Measurements from ENCODE around the gene UBFD1.
"Not testable (repeated sequence)": the region's sequence is repeated elsewhere in the genome, so short reads cannot be mapped to it uniquely, and the experiment has no call there.

UBFD1 gene

GRCh38 chr16:23556881-23557778 is at the start of gene UBFD1, which contains the start of gene EARS2:
Gene UBFD1 (plus strand): TSS chr16:23557727. CDS start chr16:23557743, 16 bp downstream.
Gene EARS2 (minus strand): TSS chr16:23557350. CDS start chr16:23557343, 7 bp downstream.
- peak; percentile 96 for DNase-seq

- DNase-seq, result no peak
These were observed 48.7 kb upstream of the UBFD1 start for GRCh38 chr16:23508589-23509440.

- DNase-seq, result no peak
These were observed 48.1 kb upstream of the UBFD1 start for GRCh38 chr16:23509441-23509754.

- DNase-seq, result peak in 1 of 2 donors; percentile 42
These were observed 47.8 kb upstream of the UBFD1 start for GRCh38 chr16:23509782-23510163.

- peak; percentile 79 to 81 for DNase-seq
These were observed 47.2 kb upstream of the UBFD1 start, which contains the start of gene GGA2 for GRCh38 chr16:23510164-23510914. Gene GGA2 (minus strand): TSS chr16:23510494. CDS start chr16:23510411, 83 bp downstream.

- not testable (repeated sequence) for DNase-seq
These were observed 46.6 kb upstream of the UBFD1 start for GRCh38 chr16:23510915-23511270.

- DNase-seq, result no peak
These were observed 45.8 kb upstream of the UBFD1 start for GRCh38 chr16:23511731-23512130.

GRCh38 chr16:23512168-23512695 is 45.3 kb upstream of the UBFD1 start:
- DNase-seq, result no peak

GRCh38 chr16:23514381-23515152 is 43.0 kb upstream of the UBFD1 start:
- DNase-seq, result peak in 1 of 2 donors; percentile 57

- no peak for DNase-seq
These were observed 41.6 kb upstream of the UBFD1 start for GRCh38 chr16:23515881-23516280.

GRCh38 chr16:23516366-23517137 is 41.0 kb upstream of the UBFD1 start:
- DNase-seq, result peak in 1 of 2 donors; percentile 75

- peak in 1 of 2 donors; percentile 55 for DNase-seq
These were observed 39.1 kb upstream of the UBFD1 start for GRCh38 chr16:23518435-23518891.

- DNase-seq, result no peak
These were observed 38.2 kb upstream of the UBFD1 start for GRCh38 chr16:23519282-23519681.

GRCh38 chr16:23520500-23520899 is 37.0 kb upstream of the UBFD1 start:
- no peak for DNase-seq

GRCh38 chr16:23521037-23521743 is 36.3 kb upstream of the UBFD1 start:
- no peak for DNase-seq

- no peak for DNase-seq
These were observed 35.6 kb upstream of the UBFD1 start for GRCh38 chr16:23521965-23522364.

- DNase-seq, result no peak
These were observed 34.2 kb upstream of the UBFD1 start for GRCh38 chr16:23523321-23523720.

- DNase-seq, result no peak
These were observed 33.6 kb upstream of the UBFD1 start for GRCh38 chr16:23523876-23524385.

- no peak for DNase-seq
These were observed 32.6 kb upstream of the UBFD1 start for GRCh38 chr16:23524886-23525285.
